Panc1 (cell line): ENCODE data around the gene DLG2.
A peak's percentile ranks its signal among the peaks of the same experiment; 100 is the strongest.

Source experiments
- CTCF ChIP-seq: fragments of 450-650 bp; IDR thresholded peaks from 2 replicates; pipeline ENCODE4 v1.5.1; 2017; ENCODE audit warnings: mild to moderate bottlenecking
- POLR2AphosphoS5 ChIP-seq: IDR thresholded peaks from 2 replicates; pipeline ENCODE4 v1.6.1; 2012; ENCODE audit warnings: mild to moderate bottlenecking, low read depth, low read length, moderate library complexity
- REST ChIP-seq, 2 experiments: IDR thresholded peaks; 2 replicates each; pipeline ENCODE4 v1.6.1; 2011 to 2012; ENCODE audit warnings: low read depth in 2 of 2, control low read depth in 1 of 2, low read length in 1 of 2, mild to moderate bottlenecking in 1 of 2, moderate library complexity in 1 of 2; ENCODE audit not compliant: insufficient read depth in 1 of 2

GRCh38 chr11:84993386-84993785 is 633.8 kb downstream of the DLG2 start:
- TF ChIP-seq CTCF: peak; percentile 34; the same call in 1 of the 2 replicates
- TF ChIP-seq REST (IDR thresholded peaks at IDR 0.05; ENCODE audit: insufficient read depth in 1 of 2, low read depth in 2 of 2, low read length in 1 of 2): no peak
- TF ChIP-seq POLR2AphosphoS5: no peak
